Kasumi-1 (cell line): Measurements from ENCODE around the gene ST8SIA2.
A peak's percentile ranks its signal among the peaks of the same experiment; 100 is the strongest.

Experiments used
- DNase-seq, 2 experiments: peaks; one replicate each; lab custom pipeline; 2025; lab: John Stamatoyannopoulos, UW

ST8SIA2 gene

GRCh38 chr15:92393071-92393979, at the start of gene ST8SIA2:
Gene ST8SIA2, plus strand, starts transcription at chr15:92393881. Its CDS starts 184 bp downstream, at chr15:92394065.
- DNase-seq: no peak

GRCh38 chr15:92343924-92344643, 49.6 kb upstream of the ST8SIA2 start:
- no peak for DNase-seq

- DNase-seq: no peak
Observed at GRCh38 chr15:92346063-92346462, 47.6 kb upstream of the ST8SIA2 start.

GRCh38 chr15:92355307-92355706, 38.4 kb upstream of the ST8SIA2 start:
- DNase-seq: no peak

GRCh38 chr15:92361321-92362000, 32.2 kb upstream of the ST8SIA2 start:
- DNase-seq: no peak

GRCh38 chr15:92362001-92362350, 31.7 kb upstream of the ST8SIA2 start:
- DNase-seq: no peak

- DNase-seq: no peak
Observed at GRCh38 chr15:92365084-92365483, 28.6 kb upstream of the ST8SIA2 start.

GRCh38 chr15:92365906-92366305, 27.8 kb upstream of the ST8SIA2 start:
- no peak for DNase-seq

- DNase-seq: no peak
Observed at GRCh38 chr15:92366381-92366780, 27.3 kb upstream of the ST8SIA2 start.

GRCh38 chr15:92375057-92375456, 18.6 kb upstream of the ST8SIA2 start:
- no peak for DNase-seq

- no peak for DNase-seq
Observed at GRCh38 chr15:92376109-92376508, 17.6 kb upstream of the ST8SIA2 start.

GRCh38 chr15:92377083-92377789, 16.4 kb upstream of the ST8SIA2 start:
- no peak for DNase-seq

- DNase-seq: no peak
Observed at GRCh38 chr15:92383519-92384324, 10.0 kb upstream of the ST8SIA2 start.

- DNase-seq: no peak
Observed at GRCh38 chr15:92384381-92384780, 9.3 kb upstream of the ST8SIA2 start.

- no peak for DNase-seq
Observed at GRCh38 chr15:92385096-92385495, 8.6 kb upstream of the ST8SIA2 start.

GRCh38 chr15:92391640-92392039, 2.0 kb upstream of the ST8SIA2 start:
- peak; percentile 4 to 10 for DNase-seq

- no peak for DNase-seq
Observed at GRCh38 chr15:92392462-92392861, 1.2 kb upstream of the ST8SIA2 start.

- DNase-seq: no peak
Observed at GRCh38 chr15:92393980-92394308, 263 bp downstream of the ST8SIA2 start.

- DNase-seq: no peak
Observed at GRCh38 chr15:92394309-92395097, 822 bp downstream of the ST8SIA2 start.

GRCh38 chr15:92395098-92395635, 1.5 kb downstream of the ST8SIA2 start:
- no peak for DNase-seq
